Measurements from ENCODE around the gene DNTTIP2. TPM values are rescaled to one million over a fixed set of nuclear protein-coding genes. Genes with fewer than 3 reads are reported as not detected.
A peak's percentile ranks its signal among the peaks of the same experiment; 100 is the strongest.

DNTTIP2 gene
- polyA plus RNA-seq, 1 of the 3 experiments (the other 2 are of a cell fraction) = 9.6 TPM

DNA sequence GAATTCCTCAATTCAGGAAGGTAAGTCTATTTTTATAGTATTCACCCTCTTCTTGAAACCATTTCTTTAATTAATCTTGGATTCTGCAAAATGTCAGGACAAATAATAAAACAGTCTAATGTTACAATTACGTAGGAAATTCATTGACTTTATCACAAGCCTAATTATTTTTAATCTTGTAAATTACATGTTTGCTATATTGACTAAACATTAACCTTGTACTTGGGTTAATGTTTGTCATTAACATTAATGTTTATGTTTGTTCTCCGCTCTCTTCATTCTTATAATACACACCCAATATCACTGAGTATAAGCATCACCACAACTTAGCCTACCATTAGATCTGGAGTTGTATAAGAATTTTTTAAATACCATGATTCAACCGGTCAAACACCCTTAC is 27.5 kb upstream of the DNTTIP2 start (continued):
- TF ChIP-seq EP300 (IDR thresholded peaks at IDR 0.05; ENCODE audit: borderline replicate concordance in 1 of 2, low read depth in 1 of 2, low read length in 1 of 2) = no peak
- TF ChIP-seq YY1 (IDR thresholded peaks at IDR 0.05; ENCODE audit: low read depth) = no peak
- no peak for TF ChIP-seq JUND (IDR thresholded peaks at IDR 0.05)
- TF ChIP-seq RCOR1 (IDR thresholded peaks at IDR 0.05; ENCODE audit: low read length) = no peak

DNA sequence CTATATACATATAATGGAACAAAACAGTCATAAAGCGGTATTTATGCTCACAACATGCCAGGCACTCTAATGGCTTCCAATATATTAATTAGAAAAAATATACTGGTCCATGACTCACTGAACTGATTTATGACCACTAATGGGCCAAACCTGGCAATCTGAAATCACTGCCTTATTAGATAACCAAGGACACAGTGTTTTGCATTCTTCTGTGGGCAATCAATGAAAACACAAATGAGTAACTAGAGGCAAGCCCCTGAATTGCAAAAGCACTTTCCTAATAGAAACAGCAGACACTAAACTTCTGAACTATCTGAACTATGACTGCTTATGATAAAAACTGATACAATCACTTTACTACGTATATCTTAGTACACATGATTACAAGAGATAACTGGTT is 26.7 kb upstream of the DNTTIP2 start:
- Histone ChIP-seq H3K9me3 (no peaks in the 10 kb centered on the region), H4K20me1 (ENCODE audit: insufficient read depth) (peaks cover 18% of the 10 kb centered on the region; the same call in 1 of the 2 replicates), H3K27ac (ENCODE audit: low read depth in 2 of 2, low read length in 1 of 2) (0 out of 4 replicates have a peak overlapping the region, but pooled peaks of 1 of the 2 experiments have one; percentile 23), H3K4me1 (ENCODE audit: control insufficient read depth in 1 of 2, insufficient read depth in 2 of 2, low read depth in 1 of 2, low read length in 1 of 2) (peaks cover 10 to 16% of the 10 kb centered on the region in 2 experiments; a peak in 3 of 4 replicates), H2AFZ (ENCODE audit: low read depth) (no peak overlapping the region), H3K9ac (no peak overlapping the region), H3K4me3 (ENCODE audit: low read depth in 2 of 2, low read length in 1 of 2) (no peak overlapping the region), H3K27me3 (ENCODE audit: insufficient read depth) (no peaks in the 10 kb centered on the region), H3K9me2 (no peaks in the 10 kb centered on the region), H3K36me3 (replicated peaks in 1 of 2; ENCODE audit: control insufficient read depth in 1 of 2, insufficient read depth in 2 of 2, low read length in 1 of 2) (peaks cover 7 to 14% of the 10 kb centered on the region in 2 experiments), H3K79me2 (ENCODE audit: insufficient read depth) (peaks cover 80% of the 10 kb centered on the region), H3F3A (replicated peaks; ENCODE audit: insufficient read depth) (peaks cover 20% of the 10 kb centered on the region), H3K4me2 (0 out of 2 replicates have a peak overlapping the region, but pooled peaks have one; percentile 3)
- CTCF ChIA-PET = no interaction called here
- no peak for DNase-seq
- TF ChIP-seq, protein P1, sequence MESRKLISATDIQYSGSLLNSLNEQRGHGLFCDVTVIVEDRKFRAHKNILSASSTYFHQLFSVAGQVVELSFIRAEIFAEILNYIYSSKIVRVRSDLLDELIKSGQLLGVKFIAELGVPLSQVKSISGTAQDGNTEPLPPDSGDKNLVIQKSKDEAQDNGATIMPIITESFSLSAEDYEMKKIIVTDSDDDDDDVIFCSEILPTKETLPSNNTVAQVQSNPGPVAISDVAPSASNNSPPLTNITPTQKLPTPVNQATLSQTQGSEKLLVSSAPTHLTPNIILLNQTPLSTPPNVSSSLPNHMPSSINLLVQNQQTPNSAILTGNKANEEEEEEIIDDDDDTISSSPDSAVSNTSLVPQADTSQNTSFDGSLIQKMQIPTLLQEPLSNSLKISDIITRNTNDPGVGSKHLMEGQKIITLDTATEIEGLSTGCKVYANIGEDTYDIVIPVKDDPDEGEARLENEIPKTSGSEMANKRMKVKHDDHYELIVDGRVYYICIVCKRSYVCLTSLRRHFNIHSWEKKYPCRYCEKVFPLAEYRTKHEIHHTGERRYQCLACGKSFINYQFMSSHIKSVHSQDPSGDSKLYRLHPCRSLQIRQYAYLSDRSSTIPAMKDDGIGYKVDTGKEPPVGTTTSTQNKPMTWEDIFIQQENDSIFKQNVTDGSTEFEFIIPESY (IDR thresholded peaks at IDR 0.05; ENCODE audit: borderline replicate concordance, low read depth) = no peak
- TF ChIP-seq IRF3 (IDR thresholded peaks at IDR 0.05; ENCODE audit: low read depth, low read length) (no peak), RFX5 (IDR thresholded peaks at IDR 0.05; ENCODE audit: low read length) (no peak), POLR2AphosphoS5 (IDR thresholded peaks at IDR 0.05; ENCODE audit: low read depth, low read length) (no peak), USF1 (IDR thresholded peaks at IDR 0.05; ENCODE audit: borderline replicate concordance, low read depth) (no peak), PBX3 (IDR thresholded peaks at IDR 0.05) (no peak), CTCF (IDR thresholded peaks at IDR 0.05) (no peak), RAD21 (IDR thresholded peaks at IDR 0.05; ENCODE audit: low read length) (no peak), YY1 (IDR thresholded peaks at IDR 0.05; ENCODE audit: low read depth) (no peak)
- TF ChIP-seq, protein P2, sequence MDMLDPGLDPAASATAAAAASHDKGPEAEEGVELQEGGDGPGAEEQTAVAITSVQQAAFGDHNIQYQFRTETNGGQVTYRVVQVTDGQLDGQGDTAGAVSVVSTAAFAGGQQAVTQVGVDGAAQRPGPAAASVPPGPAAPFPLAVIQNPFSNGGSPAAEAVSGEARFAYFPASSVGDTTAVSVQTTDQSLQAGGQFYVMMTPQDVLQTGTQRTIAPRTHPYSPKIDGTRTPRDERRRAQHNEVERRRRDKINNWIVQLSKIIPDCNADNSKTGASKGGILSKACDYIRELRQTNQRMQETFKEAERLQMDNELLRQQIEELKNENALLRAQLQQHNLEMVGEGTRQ (IDR thresholded peaks at IDR 0.05; ENCODE audit: borderline replicate concordance, low read depth, low read length) = no peak
- POLR2A ChIA-PET = no interaction called here
- 86% methylated on average over 2 of the region's 2 CpGs for WGBS (ENCODE audit: low lambda C conversion rate)

All from SK-N-SH (cell line).